BE2C (cell line): ENCODE measurements around the gene ABLIM1.

Experiments
- DNase-seq: peaks from one replicate; pipeline ENCODE4 v3.0.0-alpha.2; 2020
- H3K27me3 ChIP-seq: fragments of 250-450 bp; sonication (Bioruptor Pico); 2 replicates; pipeline ENCODE4 v1.5.1; 2020; ENCODE audit warnings: mild to moderate bottlenecking
- H3K36me3 ChIP-seq: fragments of 250-450 bp; sonication (Bioruptor Pico); 2 replicates; pipeline ENCODE4 v1.5.1; 2020; ENCODE audit warnings: mild to moderate bottlenecking
- H3K4me1 ChIP-seq: fragments of 250-450 bp; sonication (Bioruptor Pico); 2 replicates; pipeline ENCODE4 v1.5.1; 2020
- H3K4me3 ChIP-seq: 2 replicates; pipeline ENCODE4 v1.5.1; 2011; ENCODE audit warnings: low read depth, low read length
- H3K9me3 ChIP-seq: fragments of 250-450 bp; sonication (Bioruptor Pico); 2 replicates; pipeline ENCODE4 v1.5.1; 2020
- CTCF ChIP-seq: IDR thresholded peaks from 2 replicates; pipeline ENCODE4 v1.5.1; 2012; ENCODE audit warnings: mild to moderate bottlenecking, low read depth, low read length

The ABLIM1 gene

GRCh38 chr10:114613237-114613979 is 44.7 kb downstream of the ABLIM1 start:
- H3K4me3 ChIP-seq = no peak overlapping the region
- DNase-seq = no peak
- no peaks in the 10 kb centered on the region for H3K27me3 ChIP-seq
- no peaks in the 10 kb centered on the region for H3K4me1 ChIP-seq
- TF ChIP-seq CTCF = no peak
- no peaks in the 10 kb centered on the region for H3K36me3 ChIP-seq
- H3K9me3 ChIP-seq = no peaks in the 10 kb centered on the region

GRCh38 chr10:114611617-114612016 is 46.5 kb downstream of the ABLIM1 start:
- no peaks in the 10 kb centered on the region for H3K36me3 ChIP-seq
- H3K4me3 ChIP-seq = no peak overlapping the region
- no peak for DNase-seq
- no peak for TF ChIP-seq CTCF
- H3K4me1 ChIP-seq = no peaks in the 10 kb centered on the region
- H3K27me3 ChIP-seq = no peaks in the 10 kb centered on the region
- H3K9me3 ChIP-seq = no peaks in the 10 kb centered on the region

GRCh38 chr10:114609518-114610426 is 48.3 kb downstream of the ABLIM1 start:
- no peak for DNase-seq
- no peaks in the 10 kb centered on the region for H3K27me3 ChIP-seq
- H3K9me3 ChIP-seq = no peaks in the 10 kb centered on the region
- no peak for TF ChIP-seq CTCF
- H3K36me3 ChIP-seq = no peaks in the 10 kb centered on the region
- H3K4me1 ChIP-seq = no peaks in the 10 kb centered on the region; the same call in 1 of the 2 replicates
- no peak overlapping the region for H3K4me3 ChIP-seq

- no peak for TF ChIP-seq CTCF
- H3K27me3 ChIP-seq = no peaks in the 10 kb centered on the region
- H3K9me3 ChIP-seq = no peaks in the 10 kb centered on the region
- no peak overlapping the region for H3K4me3 ChIP-seq
- H3K4me1 ChIP-seq = no peaks in the 10 kb centered on the region; the same call in 1 of the 2 replicates
- DNase-seq = no peak
- no peaks in the 10 kb centered on the region for H3K36me3 ChIP-seq
Observed at GRCh38 chr10:114607358-114607998, 50.6 kb downstream of the ABLIM1 start.

- no peaks in the 10 kb centered on the region for H3K27me3 ChIP-seq
- H3K9me3 ChIP-seq = no peaks in the 10 kb centered on the region
- no peak for TF ChIP-seq CTCF
- H3K36me3 ChIP-seq = no peaks in the 10 kb centered on the region
- no peaks in the 10 kb centered on the region; the same call in 1 of the 2 replicates for H3K4me1 ChIP-seq
- no peak for DNase-seq
- H3K4me3 ChIP-seq = no peak overlapping the region
Observed at GRCh38 chr10:114605155-114605797, 52.8 kb downstream of the ABLIM1 start.
